ENCODE measurements around the gene CCDC102B.

CCDC102B gene

GRCh38 chr18:68944826-68945225 is 146.9 kb downstream of the CCDC102B start:
- DNase-seq (ENCODE audit: extremely low read depth, low read depth), result no peak
- no peak overlapping the region for H3K4me3 ChIP-seq (replicated peaks; ENCODE audit: low read depth, low read length)
- TF ChIP-seq, protein P1, sequence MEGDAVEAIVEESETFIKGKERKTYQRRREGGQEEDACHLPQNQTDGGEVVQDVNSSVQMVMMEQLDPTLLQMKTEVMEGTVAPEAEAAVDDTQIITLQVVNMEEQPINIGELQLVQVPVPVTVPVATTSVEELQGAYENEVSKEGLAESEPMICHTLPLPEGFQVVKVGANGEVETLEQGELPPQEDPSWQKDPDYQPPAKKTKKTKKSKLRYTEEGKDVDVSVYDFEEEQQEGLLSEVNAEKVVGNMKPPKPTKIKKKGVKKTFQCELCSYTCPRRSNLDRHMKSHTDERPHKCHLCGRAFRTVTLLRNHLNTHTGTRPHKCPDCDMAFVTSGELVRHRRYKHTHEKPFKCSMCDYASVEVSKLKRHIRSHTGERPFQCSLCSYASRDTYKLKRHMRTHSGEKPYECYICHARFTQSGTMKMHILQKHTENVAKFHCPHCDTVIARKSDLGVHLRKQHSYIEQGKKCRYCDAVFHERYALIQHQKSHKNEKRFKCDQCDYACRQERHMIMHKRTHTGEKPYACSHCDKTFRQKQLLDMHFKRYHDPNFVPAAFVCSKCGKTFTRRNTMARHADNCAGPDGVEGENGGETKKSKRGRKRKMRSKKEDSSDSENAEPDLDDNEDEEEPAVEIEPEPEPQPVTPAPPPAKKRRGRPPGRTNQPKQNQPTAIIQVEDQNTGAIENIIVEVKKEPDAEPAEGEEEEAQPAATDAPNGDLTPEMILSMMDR (IDR thresholded peaks at IDR 0.05; ENCODE audit: low read depth, low read length, missing control alignments), result no peak

GRCh38 chr18:68948622-68949021 is 150.7 kb downstream of the CCDC102B start:
- TF ChIP-seq, protein P1 (IDR thresholded peaks at IDR 0.05; ENCODE audit: low read depth, low read length, missing control alignments), result no peak
- DNase-seq (ENCODE audit: extremely low read depth, low read depth), result no peak
- H3K4me3 ChIP-seq (replicated peaks; ENCODE audit: low read depth, low read length), result no peak overlapping the region

DNA sequence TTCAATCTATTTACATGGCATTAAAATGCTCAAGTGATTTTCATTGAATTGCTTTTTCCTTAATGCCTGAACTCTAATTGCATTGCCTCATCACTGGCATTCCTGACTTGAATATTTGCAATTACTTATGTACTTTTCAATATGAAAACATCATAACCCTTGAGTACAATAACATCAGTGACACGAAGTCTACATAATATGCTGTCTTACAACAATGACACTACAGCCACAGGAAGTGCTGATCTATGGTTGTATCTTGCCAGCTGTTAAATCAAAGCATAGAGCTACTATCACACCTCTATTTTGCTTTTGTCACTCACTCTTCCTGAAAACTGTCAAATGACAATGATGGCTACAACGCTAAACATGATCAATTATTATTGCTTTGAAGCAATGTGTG is 156.9 kb downstream of the CCDC102B start:
- H3K4me3 ChIP-seq (replicated peaks; ENCODE audit: low read depth, low read length), result no peak overlapping the region
- TF ChIP-seq, protein P1 (IDR thresholded peaks at IDR 0.05; ENCODE audit: low read depth, low read length, missing control alignments), result no peak
- DNase-seq (ENCODE audit: extremely low read depth, low read depth), result no peak

DNA sequence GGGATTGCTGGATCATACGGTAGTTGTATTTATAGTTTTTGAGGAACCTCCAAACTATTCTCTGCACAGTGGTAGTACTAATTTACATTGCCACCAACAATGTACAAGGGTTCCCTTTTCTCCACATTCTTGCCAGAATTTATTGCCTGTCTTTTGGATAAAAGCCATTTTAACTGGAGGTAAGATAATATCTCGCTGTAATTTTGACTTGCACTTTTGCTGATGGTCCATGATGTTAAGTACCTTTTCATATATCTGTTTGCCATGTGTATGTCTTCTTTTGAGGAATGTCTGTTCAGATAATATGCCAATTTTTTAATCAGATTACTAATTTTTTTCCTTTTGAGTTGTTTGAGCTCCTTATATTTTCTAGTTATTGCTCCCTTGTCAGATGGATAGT is 158.8 kb downstream of the CCDC102B start:
- H3K4me3 ChIP-seq (replicated peaks; ENCODE audit: low read depth, low read length), result no peak overlapping the region
- DNase-seq (ENCODE audit: extremely low read depth, low read depth), result no peak
- TF ChIP-seq, protein P1 (IDR thresholded peaks at IDR 0.05; ENCODE audit: low read depth, low read length, missing control alignments), result no peak

DNA sequence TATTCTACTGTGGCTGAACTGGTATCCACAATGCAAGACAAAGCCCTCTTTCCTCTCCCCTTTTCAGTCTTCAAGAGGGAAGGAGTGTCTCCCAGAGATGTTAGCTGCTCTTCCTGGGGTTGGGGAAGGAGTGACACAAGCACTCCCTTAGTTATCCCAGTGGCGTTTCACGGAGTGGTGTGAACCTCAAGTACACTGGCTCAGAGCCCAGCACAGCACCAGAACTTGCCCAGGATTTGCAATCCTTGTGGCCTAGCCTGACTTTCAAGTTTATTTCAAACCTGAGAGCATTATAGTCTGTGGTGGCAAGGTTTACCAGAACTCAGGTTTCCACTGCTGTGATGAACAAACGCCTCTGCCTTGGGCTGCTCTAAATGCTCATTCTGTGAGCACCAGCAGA is 162.5 kb downstream of the CCDC102B start:
- no peak for DNase-seq (ENCODE audit: extremely low read depth, low read depth)
- TF ChIP-seq, protein P1 (IDR thresholded peaks at IDR 0.05; ENCODE audit: low read depth, low read length, missing control alignments), result no peak
- H3K4me3 ChIP-seq (replicated peaks; ENCODE audit: low read depth, low read length), result no peak overlapping the region

GRCh38 chr18:68962623-68963022 is 164.7 kb downstream of the CCDC102B start:
- TF ChIP-seq, protein P1 (IDR thresholded peaks at IDR 0.05; ENCODE audit: low read depth, low read length, missing control alignments), result no peak
- no peak for DNase-seq (ENCODE audit: extremely low read depth, low read depth)
- no peak overlapping the region for H3K4me3 ChIP-seq (replicated peaks; ENCODE audit: low read depth, low read length)

- no peak overlapping the region for H3K4me3 ChIP-seq (replicated peaks; ENCODE audit: low read depth, low read length)
- no peak for DNase-seq (ENCODE audit: extremely low read depth, low read depth)
- TF ChIP-seq, protein P1 (IDR thresholded peaks at IDR 0.05; ENCODE audit: low read depth, low read length, missing control alignments), result no peak
Measured at GRCh38 chr18:68965817-68966216, 167.9 kb downstream of the CCDC102B start.

All from HFF-Myc (cell line).